ENCODE measurements around the gene ZNF276.
A peak's percentile ranks its signal among the peaks of the same experiment; 100 is the strongest.

ZNF276 gene

DNA sequence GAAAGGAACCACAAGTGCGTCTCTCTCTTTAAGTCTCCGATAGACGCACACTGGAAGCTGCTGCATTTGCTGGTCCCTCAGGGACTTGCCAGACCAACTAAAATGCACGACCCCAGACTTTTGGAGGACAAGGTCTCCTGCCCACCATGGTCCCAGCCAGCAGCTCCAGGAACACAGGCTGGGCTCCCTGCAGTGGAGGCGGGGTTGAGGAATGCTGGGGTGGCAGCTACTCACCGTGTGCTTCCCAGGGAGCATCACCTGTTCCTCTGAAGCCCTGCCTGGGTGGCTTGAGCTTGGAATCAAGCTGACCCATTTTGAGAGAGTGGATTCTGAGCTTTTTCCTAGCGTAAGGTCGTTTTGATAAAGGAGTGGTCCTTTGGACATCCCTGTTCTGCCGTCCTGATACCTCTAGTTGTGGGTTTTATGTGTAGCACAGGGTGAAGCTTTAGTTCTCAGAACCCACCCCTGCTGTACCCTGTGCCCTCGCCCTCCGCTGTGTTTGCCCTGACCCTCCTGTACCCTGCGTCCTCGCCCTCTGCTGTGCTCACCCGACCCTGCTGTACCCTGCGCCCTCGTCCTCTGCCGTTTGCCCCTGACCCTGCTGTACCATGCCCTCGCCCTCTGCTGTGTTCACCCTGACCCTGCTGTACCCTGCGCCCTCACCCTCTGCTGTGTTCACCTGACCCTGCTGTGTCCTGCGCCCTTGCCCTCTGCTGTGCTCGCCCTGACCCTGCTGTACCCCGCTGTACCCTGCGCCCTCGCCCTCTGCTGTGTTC lies 11.0 kb downstream of the ZNF276 start:
- no peak overlapping the region for H3K4me3 Mint-ChIP-seq
- H3K9me3 Mint-ChIP-seq: no peaks in the 10 kb centered on the region
- H3K4me1 Mint-ChIP-seq (ENCODE audit: low read depth): peaks cover 13% of the 10 kb centered on the region
- DNase-seq (ENCODE audit: low spot score): no peak
- peak overlapping the region; percentile 52 for H3K27ac Mint-ChIP-seq
- no peaks in the 10 kb centered on the region for H3K27me3 Mint-ChIP-seq (ENCODE audit: low read depth)
- peaks cover 80% of the 10 kb centered on the region for H3K36me3 Mint-ChIP-seq (ENCODE audit: low read depth)

DNA sequence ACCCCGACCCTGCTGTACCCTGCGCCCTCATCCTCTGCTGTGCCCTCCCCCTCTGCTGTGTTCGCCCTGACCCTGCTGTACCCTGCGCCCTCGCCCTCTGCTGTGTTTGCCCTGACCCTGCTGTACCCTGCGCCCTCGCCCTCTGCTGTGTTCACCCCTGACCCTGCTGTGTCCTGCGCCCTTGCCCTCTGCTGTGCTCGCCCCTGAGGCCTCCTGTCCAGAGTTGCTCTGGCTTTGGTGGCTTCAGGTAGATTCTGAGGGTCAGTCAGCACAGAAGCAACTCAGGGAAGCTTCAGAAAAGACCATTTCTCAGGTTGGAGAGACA lies 11.5 kb downstream of the ZNF276 start:
- no peak overlapping the region for H3K4me3 Mint-ChIP-seq
- H3K4me1 Mint-ChIP-seq (ENCODE audit: low read depth): peaks cover 18% of the 10 kb centered on the region
- peaks cover 80% of the 10 kb centered on the region for H3K36me3 Mint-ChIP-seq (ENCODE audit: low read depth)
- H3K9me3 Mint-ChIP-seq: no peaks in the 10 kb centered on the region
- DNase-seq (ENCODE audit: low spot score): no peak
- H3K27ac Mint-ChIP-seq: peak overlapping the region; percentile 41
- H3K27me3 Mint-ChIP-seq (ENCODE audit: low read depth): no peaks in the 10 kb centered on the region

DNA sequence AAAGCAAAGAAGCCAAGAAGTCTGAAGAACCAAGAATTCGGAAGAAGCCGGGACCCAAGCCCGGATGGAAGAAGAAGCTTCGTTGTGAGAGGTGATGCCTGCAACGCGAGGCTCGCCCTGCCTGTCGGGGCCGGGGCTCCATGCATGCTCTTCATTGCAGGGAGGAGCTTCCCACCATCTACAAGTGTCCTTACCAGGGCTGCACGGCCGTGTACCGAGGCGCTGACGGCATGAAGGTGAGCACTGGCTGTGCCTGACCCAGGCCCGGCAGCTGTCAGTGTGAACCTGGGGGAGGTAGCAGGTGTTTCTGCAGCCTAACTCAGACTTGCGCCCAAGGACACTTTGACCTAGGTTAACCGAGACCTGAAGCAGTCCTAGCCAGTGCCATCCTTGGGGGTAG lies 12.0 kb downstream of the ZNF276 start:
- peaks cover 19% of the 10 kb centered on the region for H3K4me1 Mint-ChIP-seq (ENCODE audit: low read depth)
- peaks cover 84% of the 10 kb centered on the region for H3K36me3 Mint-ChIP-seq (ENCODE audit: low read depth)
- no peaks in the 10 kb centered on the region for H3K27me3 Mint-ChIP-seq (ENCODE audit: low read depth)
- DNase-seq (ENCODE audit: low spot score): no peak
- no peak overlapping the region for H3K27ac Mint-ChIP-seq
- no peaks in the 10 kb centered on the region for H3K9me3 Mint-ChIP-seq
- H3K4me3 Mint-ChIP-seq: no peak overlapping the region

DNA sequence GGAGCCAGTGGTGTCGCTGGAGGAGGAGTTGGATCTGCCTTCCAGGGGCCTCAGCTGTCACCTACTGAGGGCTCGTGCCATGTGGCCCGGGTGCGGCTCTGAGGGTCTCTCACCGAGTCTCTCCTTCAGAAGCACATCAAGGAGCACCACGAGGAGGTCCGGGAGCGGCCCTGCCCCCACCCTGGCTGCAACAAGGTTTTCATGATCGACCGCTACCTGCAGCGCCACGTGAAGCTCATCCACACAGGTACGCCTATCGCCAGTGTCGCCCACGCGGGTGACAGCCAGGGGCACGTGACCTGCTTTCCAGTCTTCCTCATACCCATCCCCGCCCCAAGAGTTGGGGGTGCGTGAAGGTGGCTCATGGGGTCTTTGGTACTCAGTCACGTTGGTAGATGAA lies 12.5 kb downstream of the ZNF276 start:
- H3K4me3 Mint-ChIP-seq: no peak overlapping the region
- H3K27ac Mint-ChIP-seq: no peak overlapping the region
- peaks cover 19% of the 10 kb centered on the region for H3K4me1 Mint-ChIP-seq (ENCODE audit: low read depth)
- peaks cover 87% of the 10 kb centered on the region for H3K36me3 Mint-ChIP-seq (ENCODE audit: low read depth)
- no peaks in the 10 kb centered on the region for H3K27me3 Mint-ChIP-seq (ENCODE audit: low read depth)
- H3K9me3 Mint-ChIP-seq: no peaks in the 10 kb centered on the region
- DNase-seq (ENCODE audit: low spot score): no peak

DNA sequence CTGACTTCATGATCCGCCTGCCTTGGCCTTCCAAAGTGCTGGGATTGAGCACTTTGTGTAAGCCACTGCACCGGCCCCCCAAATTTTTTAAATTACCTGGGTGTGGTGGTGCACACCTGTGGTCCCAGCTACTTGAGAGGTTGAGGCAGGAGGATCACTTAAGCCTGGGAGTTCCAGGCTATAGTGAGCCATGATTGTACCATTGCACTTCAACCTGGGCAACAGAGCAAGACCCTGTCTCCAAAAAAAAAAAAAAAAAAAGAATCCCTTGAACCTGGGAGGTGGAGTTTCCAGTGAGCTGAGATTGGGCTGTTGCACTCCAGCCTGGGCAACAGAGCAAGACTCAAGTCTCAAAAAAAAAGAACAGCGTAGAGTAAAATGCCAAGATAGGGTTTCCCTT lies 15.2 kb downstream of the ZNF276 start:
- no peaks in the 10 kb centered on the region for H3K27me3 Mint-ChIP-seq (ENCODE audit: low read depth)
- H3K36me3 Mint-ChIP-seq (ENCODE audit: low read depth): peaks cover 85% of the 10 kb centered on the region
- H3K9me3 Mint-ChIP-seq: no peaks in the 10 kb centered on the region
- H3K4me3 Mint-ChIP-seq: peak overlapping the region; percentile 27
- no peak for DNase-seq (ENCODE audit: low spot score)
- H3K27ac Mint-ChIP-seq: peak overlapping the region; percentile 75
- H3K4me1 Mint-ChIP-seq (ENCODE audit: low read depth): peaks cover 19% of the 10 kb centered on the region

DNA sequence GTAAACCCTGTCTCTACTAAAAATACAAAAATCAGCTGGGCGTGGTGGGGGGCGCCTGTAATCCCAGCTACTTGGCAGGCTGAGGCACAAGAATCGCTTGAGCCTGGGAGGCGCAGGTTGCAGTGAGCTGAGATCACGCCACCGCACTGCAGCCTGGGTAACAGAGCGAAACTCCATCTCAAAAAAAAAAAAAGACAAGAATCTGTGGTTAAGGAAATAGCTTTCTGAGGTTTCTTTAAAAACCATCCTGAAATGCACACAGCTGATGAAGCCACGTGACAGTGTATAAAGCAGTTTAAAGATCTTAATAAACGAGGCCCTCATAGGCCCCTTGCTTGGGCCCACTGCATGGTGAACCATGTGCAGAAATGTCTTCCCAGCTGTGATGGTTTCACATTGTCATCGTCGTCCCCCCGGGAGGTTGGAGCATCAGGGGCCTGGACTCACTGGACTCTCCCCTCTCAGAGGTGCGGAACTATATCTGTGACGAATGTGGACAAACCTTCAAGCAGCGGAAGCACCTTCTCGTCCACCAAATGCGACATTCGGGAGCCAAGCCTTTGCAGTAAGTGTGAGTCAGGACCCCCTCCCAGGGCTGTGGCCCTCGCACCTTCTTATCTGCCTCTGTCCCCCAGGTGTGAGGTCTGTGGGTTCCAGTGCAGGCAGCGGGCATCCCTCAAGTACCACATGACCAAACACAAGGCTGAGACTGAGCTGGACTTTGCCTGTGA lies 16.2 kb downstream of the ZNF276 start:
- peaks cover 79% of the 10 kb centered on the region for H3K36me3 Mint-ChIP-seq (ENCODE audit: low read depth)
- no peaks in the 10 kb centered on the region for H3K9me3 Mint-ChIP-seq
- peak overlapping the region; percentile 75 for H3K27ac Mint-ChIP-seq
- H3K27me3 Mint-ChIP-seq (ENCODE audit: low read depth): no peaks in the 10 kb centered on the region
- DNase-seq (ENCODE audit: low spot score): peak; percentile 53
- H3K4me3 Mint-ChIP-seq: peak overlapping the region; percentile 34
- H3K4me1 Mint-ChIP-seq (ENCODE audit: low read depth): peaks cover 15% of the 10 kb centered on the region

DNA sequence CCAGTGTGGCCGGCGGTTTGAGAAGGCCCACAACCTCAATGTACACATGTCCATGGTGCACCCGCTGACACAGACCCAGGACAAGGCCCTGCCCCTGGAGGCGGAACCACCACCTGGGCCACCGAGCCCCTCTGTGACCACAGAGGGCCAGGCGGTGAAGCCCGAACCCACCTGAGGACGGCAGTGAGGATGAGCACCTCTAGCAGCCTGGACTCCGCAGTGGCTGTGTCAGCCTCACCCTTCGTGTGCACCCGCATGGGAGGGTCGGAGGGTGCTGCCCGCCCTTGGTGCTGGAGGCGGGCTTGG lies 16.7 kb downstream of the ZNF276 start:
- peaks cover 78% of the 10 kb centered on the region for H3K36me3 Mint-ChIP-seq (ENCODE audit: low read depth)
- H3K4me1 Mint-ChIP-seq (ENCODE audit: low read depth): peaks cover 15% of the 10 kb centered on the region
- H3K4me3 Mint-ChIP-seq: peak overlapping the region; percentile 26
- H3K27ac Mint-ChIP-seq: peak overlapping the region; percentile 63
- H3K27me3 Mint-ChIP-seq (ENCODE audit: low read depth): no peaks in the 10 kb centered on the region
- DNase-seq (ENCODE audit: low spot score): no peak
- no peaks in the 10 kb centered on the region for H3K9me3 Mint-ChIP-seq

DNA sequence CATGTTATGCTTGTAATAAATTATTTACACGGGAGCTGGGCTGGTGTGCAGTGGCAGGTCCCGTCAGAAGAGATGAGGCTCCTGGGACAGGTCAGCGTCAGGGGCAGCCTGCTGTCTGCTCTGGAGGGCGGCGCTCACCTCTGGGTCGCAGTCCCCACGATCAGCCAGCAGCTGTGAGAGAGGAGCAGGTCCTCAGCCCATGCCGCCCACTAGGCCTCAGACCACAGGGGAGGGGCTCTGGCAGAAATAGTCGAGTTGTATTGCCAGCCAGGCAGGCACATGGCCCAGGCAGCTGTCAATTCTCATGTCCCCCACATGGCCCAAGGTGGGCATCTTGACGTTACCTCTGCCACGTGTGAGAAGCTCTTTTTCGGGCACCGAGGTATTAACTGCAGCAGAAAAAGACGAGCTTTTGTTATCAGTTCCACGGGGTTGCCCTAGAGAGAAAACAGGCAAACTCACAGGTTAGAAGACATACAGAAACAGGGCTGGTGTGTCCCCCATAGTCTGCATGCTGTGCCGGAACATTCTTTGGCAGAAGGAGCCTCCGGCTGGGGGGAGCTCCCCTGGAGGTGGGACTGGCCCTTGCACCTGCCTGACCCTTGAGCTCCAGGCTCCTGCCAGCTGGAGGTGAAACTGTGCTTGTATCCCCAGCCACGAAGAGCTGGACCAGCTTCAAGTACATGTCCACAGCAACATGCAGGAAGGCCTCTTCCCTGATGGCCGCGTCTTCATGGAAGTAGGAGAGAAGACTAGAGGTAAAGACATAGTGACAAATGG lies 17.4 kb downstream of the ZNF276 start:
- DNase-seq (ENCODE audit: low spot score): no peak
- H3K27ac Mint-ChIP-seq: peak overlapping the region; percentile 10
- no peak overlapping the region for H3K4me3 Mint-ChIP-seq
- H3K4me1 Mint-ChIP-seq (ENCODE audit: low read depth): peaks cover 15% of the 10 kb centered on the region
- no peaks in the 10 kb centered on the region for H3K27me3 Mint-ChIP-seq (ENCODE audit: low read depth)
- peaks cover 74% of the 10 kb centered on the region for H3K36me3 Mint-ChIP-seq (ENCODE audit: low read depth)
- H3K9me3 Mint-ChIP-seq: no peaks in the 10 kb centered on the region

DNA sequence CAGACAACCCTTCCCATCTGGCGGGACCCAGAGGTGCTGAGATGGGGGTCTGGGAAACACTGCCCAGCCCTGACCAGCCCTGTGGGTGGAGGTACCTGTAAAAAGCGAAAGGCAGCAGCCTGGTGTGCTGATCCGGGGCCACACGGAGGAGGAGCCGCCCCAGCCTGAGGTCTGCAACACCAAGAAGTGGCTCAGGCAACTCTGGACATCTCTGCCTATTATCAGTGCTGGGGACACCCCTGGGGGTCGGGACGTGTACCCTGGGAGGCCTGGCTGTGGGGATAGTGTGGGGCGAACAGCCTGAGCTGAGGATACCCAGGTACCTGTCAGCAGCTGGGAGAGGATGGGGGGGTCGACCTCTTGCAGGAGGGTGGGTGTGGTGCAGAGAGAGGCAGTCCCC lies 18.0 kb downstream of the ZNF276 start:
- no peaks in the 10 kb centered on the region for H3K27me3 Mint-ChIP-seq (ENCODE audit: low read depth)
- H3K4me1 Mint-ChIP-seq (ENCODE audit: low read depth): peaks cover 15% of the 10 kb centered on the region
- no peaks in the 10 kb centered on the region for H3K9me3 Mint-ChIP-seq
- no peak for DNase-seq (ENCODE audit: low spot score)
- H3K36me3 Mint-ChIP-seq (ENCODE audit: low read depth): peaks cover 71% of the 10 kb centered on the region
- H3K4me3 Mint-ChIP-seq: no peak overlapping the region
- H3K27ac Mint-ChIP-seq: peak overlapping the region; percentile 10

DNA sequence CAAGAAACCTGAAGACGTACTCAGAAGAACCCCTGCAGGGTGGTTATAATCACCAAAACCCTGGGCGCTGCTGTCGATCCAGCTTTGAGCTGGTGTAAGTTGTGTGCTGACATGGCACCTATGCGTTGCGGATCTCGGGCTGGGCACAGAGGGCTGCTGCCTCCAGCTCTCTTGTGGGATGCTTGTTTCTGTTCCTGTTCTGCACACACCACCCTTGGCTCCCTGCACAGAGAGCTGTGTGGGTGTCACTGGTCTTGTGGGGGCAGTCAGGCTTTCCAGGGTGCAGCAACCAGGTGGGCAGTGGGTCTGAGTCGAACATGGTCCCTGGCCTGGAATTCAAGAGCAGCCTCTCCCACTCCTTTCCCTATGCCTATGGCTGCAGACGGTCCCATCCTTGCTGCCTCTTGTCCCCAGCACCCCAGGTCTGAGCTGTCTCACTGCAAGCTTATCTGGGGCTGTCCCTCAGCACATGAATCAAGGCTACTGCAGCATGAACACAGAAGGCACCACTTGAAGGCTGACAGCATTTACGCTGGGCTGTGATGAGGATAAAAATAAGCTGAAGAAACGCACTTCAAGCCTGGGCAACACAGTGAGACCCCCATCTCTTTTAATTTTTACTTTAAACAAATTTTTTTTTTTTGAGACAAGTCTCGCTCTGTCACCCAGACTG lies 20.1 kb downstream of the ZNF276 start:
- H3K36me3 Mint-ChIP-seq (ENCODE audit: low read depth): peaks cover 58% of the 10 kb centered on the region
- no peaks in the 10 kb centered on the region for H3K9me3 Mint-ChIP-seq
- no peak for DNase-seq (ENCODE audit: low spot score)
- H3K4me3 Mint-ChIP-seq: no peak overlapping the region
- no peak overlapping the region for H3K27ac Mint-ChIP-seq
- peaks cover 13% of the 10 kb centered on the region for H3K4me1 Mint-ChIP-seq (ENCODE audit: low read depth)
- no peaks in the 10 kb centered on the region for H3K27me3 Mint-ChIP-seq (ENCODE audit: low read depth)

DNA sequence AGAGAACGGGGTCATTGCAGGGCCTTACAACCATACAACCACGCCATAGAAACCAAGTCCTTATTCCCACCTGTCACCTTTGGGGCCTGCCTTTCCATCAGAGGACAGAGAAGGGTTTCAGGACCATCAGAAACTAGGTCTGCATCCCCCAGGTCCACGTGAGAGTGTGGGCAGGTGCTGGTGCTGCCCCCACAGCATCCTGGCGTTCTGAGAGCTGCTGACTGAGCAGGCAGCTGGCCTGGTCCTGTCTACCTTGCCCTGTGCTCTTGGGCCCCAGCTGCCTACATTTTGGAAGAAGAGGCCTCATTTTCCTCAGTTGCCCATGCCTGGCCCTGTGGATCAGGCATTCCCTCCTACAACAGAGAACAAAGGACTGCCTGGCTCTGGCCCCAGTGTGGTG lies 21.6 kb downstream of the ZNF276 start:
- Mint-ChIP-seq H3K4me1 (ENCODE audit: low read depth) (peaks cover under 1% of the 10 kb centered on the region), H3K36me3 (ENCODE audit: low read depth) (peaks cover 47% of the 10 kb centered on the region), H3K4me3 (no peak overlapping the region), H3K27ac (peak overlapping the region; percentile 36), H3K9me3 (no peaks in the 10 kb centered on the region), H3K27me3 (ENCODE audit: low read depth) (no peaks in the 10 kb centered on the region)
- no peak for DNase-seq (ENCODE audit: low spot score)

DNA sequence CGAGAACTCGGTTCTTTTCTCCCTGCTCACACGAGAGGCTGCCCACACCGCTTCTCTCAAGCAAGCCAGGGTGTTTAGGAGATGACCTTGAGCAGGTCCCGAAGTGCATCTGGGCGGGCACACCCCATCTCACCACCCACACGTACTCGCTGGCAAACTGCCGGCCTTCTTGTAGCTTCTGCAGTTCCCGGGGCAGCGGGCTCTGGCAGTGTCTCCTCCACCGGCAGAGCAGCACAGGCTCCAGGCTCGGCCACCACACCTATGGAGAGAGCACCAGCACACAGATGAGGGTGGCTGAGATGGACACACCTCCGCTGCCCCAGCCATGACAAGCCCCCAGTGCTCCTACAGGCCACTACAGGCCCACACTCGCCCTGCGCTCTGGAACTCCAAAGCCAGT lies 23.5 kb downstream of the ZNF276 start:
- no peak for DNase-seq (ENCODE audit: low spot score)
- Mint-ChIP-seq H3K4me1 (ENCODE audit: low read depth) (peaks cover 3% of the 10 kb centered on the region), H3K36me3 (ENCODE audit: low read depth) (peaks cover 43% of the 10 kb centered on the region), H3K9me3 (no peaks in the 10 kb centered on the region), H3K4me3 (no peak overlapping the region), H3K27me3 (ENCODE audit: low read depth) (no peaks in the 10 kb centered on the region), H3K27ac (no peak overlapping the region)

DNA sequence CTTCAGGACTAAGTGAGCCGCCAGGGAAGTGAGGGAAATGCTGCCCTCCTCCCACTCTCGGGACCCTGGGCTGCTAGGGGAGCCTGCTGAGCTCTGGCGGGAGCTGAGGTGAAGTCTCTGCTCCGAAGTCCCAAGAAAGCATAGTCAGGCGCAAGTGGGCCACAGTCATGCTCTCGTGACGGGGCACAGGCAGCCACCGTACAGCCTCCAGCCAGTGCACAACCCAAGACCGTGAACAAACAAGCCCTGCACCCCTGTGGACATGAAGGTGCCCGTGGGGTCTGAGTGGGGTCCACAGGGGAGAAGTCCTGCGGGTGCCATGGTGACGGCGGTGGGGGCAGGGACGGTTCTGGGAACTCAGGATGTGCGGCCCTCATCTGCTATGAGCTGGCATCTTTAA lies 24.7 kb downstream of the ZNF276 start:
- DNase-seq (ENCODE audit: low spot score): no peak
- Mint-ChIP-seq H3K4me3 (no peak overlapping the region), H3K36me3 (ENCODE audit: low read depth) (peaks cover 44% of the 10 kb centered on the region), H3K27ac (no peak overlapping the region), H3K27me3 (ENCODE audit: low read depth) (no peaks in the 10 kb centered on the region), H3K9me3 (no peaks in the 10 kb centered on the region), H3K4me1 (ENCODE audit: low read depth) (peaks cover 4% of the 10 kb centered on the region)

DNA sequence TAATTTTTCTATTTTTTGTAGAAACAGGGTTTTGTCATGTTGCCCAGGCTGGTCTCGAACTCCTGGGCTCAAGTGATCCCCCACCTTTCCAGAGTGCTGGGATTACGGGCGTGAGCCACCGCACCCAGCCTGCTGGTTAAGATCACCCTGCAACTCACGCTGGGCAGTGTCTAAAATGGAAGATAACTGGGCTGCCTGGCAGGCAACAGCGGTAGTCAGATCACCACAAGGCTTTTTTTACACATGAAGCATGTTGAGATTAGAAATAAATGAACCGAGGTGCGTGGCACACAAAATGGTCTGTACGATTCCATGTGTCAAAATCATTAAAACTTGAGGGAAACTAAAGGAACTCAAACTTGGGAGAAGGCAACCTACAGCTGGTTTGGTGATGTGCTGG lies 26.7 kb downstream of the ZNF276 start:
- H3K9me3 Mint-ChIP-seq: no peaks in the 10 kb centered on the region
- no peaks in the 10 kb centered on the region for H3K27me3 Mint-ChIP-seq (ENCODE audit: low read depth)
- no peak for DNase-seq (ENCODE audit: low spot score)
- H3K4me3 Mint-ChIP-seq: no peak overlapping the region
- H3K27ac Mint-ChIP-seq: no peak overlapping the region
- H3K4me1 Mint-ChIP-seq (ENCODE audit: low read depth): peaks cover 4% of the 10 kb centered on the region
- H3K36me3 Mint-ChIP-seq (ENCODE audit: low read depth): peaks cover 45% of the 10 kb centered on the region

All from T-helper 2 cell treated with Interferon-gamma antibody and Interleukin-4, amounts not matched to agents 5 μg/mL and 100 μg/mL, for 36 hours (primary cell).